Kidney epithelial cell (primary cell): ENCODE results near the gene RIC3. TPM values are rescaled to one million over a fixed set of nuclear protein-coding genes. Genes with fewer than 3 reads are reported as not detected.

Source experiments
- DNase-seq: peaks from one replicate; pipeline ENCODE4 v3.0.0-alpha.2; 2010; ENCODE audit warnings: low read depth
- H3K27me3 ChIP-seq: 2 replicates; pipeline ENCODE4 v1.6.0; 2011; ENCODE audit warnings: low read length; ENCODE audit not compliant: control insufficient read depth, insufficient read depth
- H3K36me3 ChIP-seq: 2 replicates; pipeline ENCODE4 v1.5.1; 2011; ENCODE audit warnings: low read length; ENCODE audit not compliant: control insufficient read depth, insufficient read depth
- H3K4me3 ChIP-seq: 2 replicates; pipeline ENCODE4 v1.5.1; 2011; ENCODE audit warnings: low read depth, mild to moderate bottlenecking, control low read depth, low read length
- CTCF ChIP-seq: IDR thresholded peaks from 2 replicates; pipeline ENCODE4 v1.5.1; 2011; ENCODE audit warnings: mild to moderate bottlenecking, moderate library complexity, low read length, control low read depth, inconsistent platforms; ENCODE audit not compliant: insufficient read depth, poor library complexity, severe bottlenecking
- total RNA-seq: library from RNA; depleted of rRNA; stranded (reverse); fragments of >200 nt; gene quantifications from 2 replicates; pipeline ENCODE4 v1.2.3, GENCODE V29; 2015

The RIC3 gene
- total RNA-seq, 1 donor from 2014 or later: 19.5 TPM

- Histone ChIP-seq H3K36me3 (no peaks in the 10 kb centered on the region), H3K4me3 (no peak overlapping the region), H3K27me3 (peaks cover 10% of the 10 kb centered on the region)
- no peak for DNase-seq
- TF ChIP-seq CTCF: no peak
These were observed 38.5 kb upstream of the RIC3 start for GRCh38 chr11:8207080-8208000.

DNA sequence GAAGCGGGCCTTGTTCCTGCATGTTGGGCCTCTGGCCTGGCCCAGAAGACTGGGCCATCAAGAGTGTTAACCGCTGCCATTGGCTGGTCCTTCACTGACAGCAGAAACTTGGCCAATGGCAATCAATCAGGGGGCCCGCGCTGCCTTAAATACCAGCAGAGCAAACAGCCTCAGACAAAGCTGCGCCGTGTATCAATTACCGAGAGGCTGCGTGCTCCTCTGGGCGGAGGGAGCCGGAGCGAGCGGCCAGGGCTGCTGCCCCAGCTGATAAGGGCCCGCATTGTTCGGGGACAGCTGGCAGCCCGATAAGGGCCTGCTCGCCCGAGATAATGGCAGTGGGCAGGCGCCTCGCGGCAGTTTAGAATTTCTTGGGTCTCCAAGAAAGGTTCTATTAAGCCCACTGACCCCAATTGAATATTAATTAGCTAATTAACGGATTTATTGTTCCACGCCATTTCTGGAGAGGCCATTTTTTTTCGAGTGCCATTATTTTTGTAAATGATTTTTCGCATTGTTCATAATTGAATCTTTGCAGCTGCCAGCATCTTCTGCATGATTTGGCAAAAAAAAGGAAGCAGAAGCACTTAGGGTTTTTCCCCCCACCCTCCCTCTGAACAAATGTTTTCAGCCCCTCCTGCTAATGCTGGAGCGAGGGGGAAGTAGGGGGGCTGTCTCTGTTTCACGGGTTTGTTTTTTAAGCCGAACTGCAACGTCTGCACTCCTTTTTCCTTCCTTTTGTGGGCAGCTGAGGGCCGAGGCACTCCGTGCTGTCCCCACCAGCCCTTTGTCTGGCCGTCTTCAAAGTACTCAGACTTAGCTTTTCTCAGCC, 37.6 kb upstream of the RIC3 start:
- DNase-seq: no peak
- H3K36me3 ChIP-seq: no peaks in the 10 kb centered on the region
- H3K4me3 ChIP-seq: no peak overlapping the region
- TF ChIP-seq CTCF: no peak
- peaks cover 10% of the 10 kb centered on the region for H3K27me3 ChIP-seq

DNA sequence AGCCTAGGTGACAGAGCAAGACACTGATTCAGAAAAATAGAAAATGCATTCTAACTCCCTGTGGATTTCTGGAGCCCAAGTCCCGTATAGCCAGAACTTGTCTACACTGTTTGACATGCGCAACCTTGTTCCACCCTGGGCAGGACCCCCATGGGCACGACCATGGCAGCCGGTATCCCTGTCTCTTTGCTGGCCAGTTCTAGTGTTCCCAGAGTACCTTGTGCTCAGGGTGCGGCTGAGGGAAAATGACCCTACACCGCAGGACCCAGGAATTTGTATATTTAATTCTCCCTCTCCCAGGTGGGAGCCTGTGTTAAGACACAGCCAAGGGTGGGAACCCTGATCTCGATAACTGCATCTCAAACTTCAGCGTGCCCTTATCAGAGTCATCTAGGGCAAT, 36.7 kb upstream of the RIC3 start:
- no peaks in the 10 kb centered on the region for H3K36me3 ChIP-seq
- no peak for DNase-seq
- TF ChIP-seq CTCF: no peak
- H3K27me3 ChIP-seq: peaks cover 10% of the 10 kb centered on the region
- no peak overlapping the region for H3K4me3 ChIP-seq

DNA sequence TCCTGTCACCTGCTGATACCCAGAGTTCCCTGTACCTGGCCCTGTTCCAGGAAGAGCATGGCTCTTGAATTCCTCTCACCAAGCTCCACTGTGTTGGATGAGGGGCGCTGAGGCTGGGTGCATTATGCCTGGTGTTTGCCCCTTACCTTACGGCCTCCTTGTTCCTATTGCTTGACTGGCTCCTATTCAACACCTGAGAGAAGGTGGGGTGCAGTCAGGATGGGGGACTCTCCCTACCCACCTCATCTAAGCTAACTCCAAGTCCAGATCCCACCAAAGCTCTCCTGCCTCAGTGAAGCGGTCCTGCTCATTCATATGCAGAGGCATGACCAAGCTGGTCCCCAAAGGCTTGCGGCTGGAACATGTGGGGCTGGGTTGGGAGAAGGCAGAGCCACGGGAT, 35.8 kb upstream of the RIC3 start:
- no peak overlapping the region for H3K4me3 ChIP-seq
- peaks cover 10% of the 10 kb centered on the region for H3K27me3 ChIP-seq
- H3K36me3 ChIP-seq: no peaks in the 10 kb centered on the region
- TF ChIP-seq CTCF: no peak
- DNase-seq: no peak

DNA sequence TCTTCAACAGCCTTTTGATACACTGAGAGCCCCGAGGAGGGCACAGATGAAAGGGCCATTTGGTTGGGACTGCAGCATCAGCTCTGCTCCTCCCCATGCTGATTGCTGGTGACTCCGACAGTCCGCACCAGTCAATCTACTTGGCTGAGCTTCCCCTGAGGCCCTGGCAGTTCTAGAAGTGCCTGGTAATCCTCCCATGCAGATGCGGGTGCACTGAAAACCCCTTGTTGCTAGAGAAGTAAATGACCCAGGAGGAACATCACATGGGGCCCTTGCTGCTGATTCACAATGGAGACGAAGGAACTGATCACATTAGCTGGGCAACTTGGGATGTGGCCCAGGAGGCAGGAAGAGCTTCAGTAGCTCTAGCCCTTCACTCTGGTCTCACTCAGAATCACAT, 35.2 kb upstream of the RIC3 start:
- DNase-seq: no peak
- no peak for TF ChIP-seq CTCF

More for the DNA sequence above, 35.2 kb upstream of the RIC3 start:
- Histone ChIP-seq H3K27me3 (peaks cover 10% of the 10 kb centered on the region), H3K36me3 (no peaks in the 10 kb centered on the region), H3K4me3 (no peak overlapping the region)
